BJ (cell line): ENCODE results near the gene FAM20A. TPM values are rescaled to one million over a fixed set of nuclear protein-coding genes. Genes with fewer than 3 reads are reported as not detected.

ENCODE experiments used
- CTCF ChIA-PET: fragments of 350-600 bp; formaldehyde crosslinking; extraction: SDS; loops from one replicate; lab custom pipeline; 2021; ENCODE audit warnings: antibody characterized with exemption, inconsistent platforms; lab: Yijun Ruan, JAX
- POLR2A ChIA-PET: fragments of 300-600 bp; sonication (Branson Sonifier 250); formaldehyde crosslinking; extraction: SDS; loops from one replicate; lab custom pipeline; 2021; ENCODE audit warnings: antibody characterized with exemption; lab: Charles Lee
- DNase-seq: peaks from one replicate; pipeline ENCODE4 v3.0.0-alpha.2; 2011; ENCODE audit warnings: low read depth
- H3K27me3 ChIP-seq: 2 replicates; pipeline ENCODE4 v1.6.0; 2011; ENCODE audit warnings: low read length; ENCODE audit not compliant: control insufficient read depth, insufficient read depth
- H3K36me3 ChIP-seq: 2 replicates; pipeline ENCODE4 v1.5.1; 2011; ENCODE audit warnings: low read length; ENCODE audit not compliant: control insufficient read depth, insufficient read depth
- H3K4me3 ChIP-seq: 2 replicates; pipeline ENCODE4 v1.5.1; 2011; ENCODE audit warnings: low read depth, mild to moderate bottlenecking, control low read depth, low read length
- CTCF ChIP-seq: IDR thresholded peaks from 2 replicates; pipeline ENCODE4 v1.5.1; 2011; ENCODE audit warnings: low read depth, mild to moderate bottlenecking, control low read depth, inconsistent platforms, low read length, moderate library complexity; ENCODE audit not compliant: insufficient read depth
- polyA plus RNA-seq: library from polyadenylated mRNA; depleted of rRNA; stranded (reverse); fragments of >200 nt; gene quantifications from 2 replicates; pipeline ENCODE4 v1.2.3, GENCODE V29; 2011

The FAM20A gene
- polyA plus RNA-seq, 1 experiment: 24.1 TPM

- H3K4me3 ChIP-seq: no peak overlapping the region
- no peak for DNase-seq
- no peaks in the 10 kb centered on the region for H3K36me3 ChIP-seq
- TF ChIP-seq CTCF: no peak
- H3K27me3 ChIP-seq: no peaks in the 10 kb centered on the region
- CTCF ChIA-PET: no interaction called here
- POLR2A ChIA-PET: interaction anchor here (0.7 kb wide), 1 partner anchor 65 kb away, joined by 3 read pairs; no protein-coding TSS in a partner anchor
Observed at GRCh38 chr17:68641276-68642117, 40.3 kb upstream of the FAM20A start.

DNA sequence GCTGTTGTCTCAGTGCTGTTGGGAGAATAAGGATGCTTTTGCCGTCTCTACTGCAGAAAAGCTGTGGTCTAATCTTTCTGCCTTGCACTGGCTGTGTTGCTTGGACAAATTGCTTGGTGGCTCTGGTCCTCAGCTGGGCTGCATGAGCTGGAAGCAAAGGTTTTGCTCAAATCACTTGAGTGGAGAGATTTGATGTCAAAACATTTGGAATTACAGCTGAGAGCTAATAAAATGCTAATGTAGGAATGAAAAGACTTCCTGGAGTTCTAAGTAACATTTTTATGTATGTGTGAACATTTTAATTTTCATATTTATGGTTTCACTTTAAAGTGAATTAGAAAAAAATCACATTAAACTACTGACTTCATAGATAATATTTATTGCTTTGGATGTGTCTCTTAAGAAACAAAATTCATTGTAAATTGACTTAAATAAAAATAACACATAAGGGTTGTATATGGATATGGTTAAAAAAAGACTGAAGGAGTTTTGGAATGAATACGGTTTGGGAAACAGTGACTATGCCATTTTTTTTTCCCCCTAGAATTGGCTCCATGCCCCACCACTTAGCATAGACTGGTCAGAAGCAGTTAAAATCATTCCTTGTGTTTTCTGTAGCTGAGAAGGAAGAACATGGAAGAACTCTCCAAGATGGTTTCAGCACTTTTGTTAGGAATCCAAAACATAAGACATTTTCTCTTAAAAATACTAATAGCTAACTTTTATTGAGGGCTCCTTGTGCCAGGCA is 39.2 kb upstream of the FAM20A start:
- ChIA-PET CTCF (interaction anchor here (0.7 to 1.3 kb wide), 3 partner anchors 27 to 557 kb away, joined by 3 to 4 read pairs (median 3); no protein-coding TSS in a partner anchor), POLR2A (interaction anchor here (0.7 kb wide), 1 partner anchor 66 kb away, joined by 3 read pairs; no protein-coding TSS in a partner anchor)
- Histone ChIP-seq H3K36me3 (no peaks in the 10 kb centered on the region), H3K4me3 (no peak overlapping the region), H3K27me3 (no peaks in the 10 kb centered on the region)
- no peak for TF ChIP-seq CTCF
- DNase-seq: peak; percentile 14

DNA sequence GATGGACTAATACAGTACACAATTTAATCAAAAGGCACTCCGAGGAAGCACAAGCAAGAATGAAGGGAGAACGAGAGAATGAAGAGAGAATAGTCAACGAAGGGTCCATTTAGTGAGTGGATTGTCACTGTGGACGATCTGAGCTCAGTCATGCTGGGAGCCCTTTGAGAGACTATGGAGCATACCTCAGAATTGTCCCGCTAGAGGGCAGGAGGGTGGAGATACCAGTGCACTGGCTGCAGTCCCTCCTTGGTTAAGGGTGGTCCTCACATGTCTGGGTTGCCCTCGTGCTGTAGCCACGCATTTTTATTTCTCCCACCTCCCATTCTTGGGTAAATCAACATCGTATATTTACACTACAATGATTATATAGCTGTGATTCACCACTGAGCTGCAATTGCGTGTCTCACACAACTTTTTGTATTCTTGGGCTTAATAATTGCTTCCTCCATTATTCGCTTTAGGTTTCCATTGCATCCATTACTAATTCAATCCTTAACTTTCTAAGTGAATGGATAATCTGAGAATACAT is 33.2 kb upstream of the FAM20A start:
- no peak for DNase-seq
- no peak for TF ChIP-seq CTCF
- CTCF ChIA-PET: interaction anchor here (0.9 kb wide), 1 partner anchor 9 kb away, joined by 3 read pairs; no protein-coding TSS in a partner anchor
- no peak overlapping the region for H3K4me3 ChIP-seq
- H3K27me3 ChIP-seq: no peaks in the 10 kb centered on the region
- POLR2A ChIA-PET: no interaction called here
- no peaks in the 10 kb centered on the region for H3K36me3 ChIP-seq

DNA sequence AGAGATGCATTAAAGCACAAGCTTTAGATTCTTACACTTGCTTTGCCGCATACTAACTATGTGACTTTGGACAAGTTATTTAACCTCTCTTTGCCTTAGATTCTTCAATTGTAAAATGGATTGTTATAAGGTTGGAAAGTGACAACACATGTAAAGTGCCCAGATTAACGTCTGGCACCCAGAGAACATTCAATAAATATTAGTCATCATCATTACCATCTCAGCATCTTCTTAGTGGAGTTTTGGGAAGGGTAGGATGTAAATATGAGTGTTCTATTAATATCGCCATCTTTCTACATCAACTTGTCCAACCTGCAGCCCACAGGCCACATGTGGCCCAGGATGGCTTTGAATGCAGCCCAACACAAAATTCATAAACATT is 27.4 kb upstream of the FAM20A start:
- POLR2A ChIA-PET: no interaction called here

More for the DNA sequence above, 27.4 kb upstream of the FAM20A start:
- Histone ChIP-seq H3K36me3 (no peaks in the 10 kb centered on the region), H3K27me3 (no peaks in the 10 kb centered on the region), H3K4me3 (no peak overlapping the region)
- CTCF ChIA-PET: interaction anchor here (3.8 kb wide), 1 partner anchor 14 kb away, joined by 13 read pairs; no protein-coding TSS in a partner anchor
- no peak for TF ChIP-seq CTCF
- DNase-seq: no peak
